ENCODE measurements around the gene CEACAM16.

Gene CEACAM16

GRCh38 chr19:44747739-44748425 lies 48.9 kb downstream of the CEACAM16 start:
- DNase-seq: no peak

- peak; percentile 68 to 76 for DNase-seq
Observed at GRCh38 chr19:44748426-44749254, 49.7 kb downstream of the CEACAM16 start, which contains the start of gene BCL3. Gene BCL3, plus strand, starts transcription at chr19:44748708. Its CDS starts 83 bp downstream, at chr19:44748791.

GRCh38 chr19:44749292-44749691 lies 50.3 kb downstream of the CEACAM16 start:
- DNase-seq: no peak

GRCh38 chr19:44749994-44750393 lies 51.0 kb downstream of the CEACAM16 start:
- no peak for DNase-seq

- DNase-seq: no peak
Observed at GRCh38 chr19:44752123-44752815, 53.3 kb downstream of the CEACAM16 start.

GRCh38 chr19:44752816-44753625 lies 54.1 kb downstream of the CEACAM16 start:
- DNase-seq: peak; percentile 93

- no peak for DNase-seq
Observed at GRCh38 chr19:44753626-44753931, 54.6 kb downstream of the CEACAM16 start.

GRCh38 chr19:44753932-44754749 lies 55.2 kb downstream of the CEACAM16 start:
- DNase-seq: peak; percentile 78 to 83

- no peak for DNase-seq
Observed at GRCh38 chr19:44754750-44755080, 55.8 kb downstream of the CEACAM16 start.

GRCh38 chr19:44755219-44755618 lies 56.3 kb downstream of the CEACAM16 start:
- DNase-seq: no peak

- DNase-seq: no peak
Observed at GRCh38 chr19:44756089-44756562, 57.2 kb downstream of the CEACAM16 start.

- no peak for DNase-seq
Observed at GRCh38 chr19:44757057-44757734, 58.2 kb downstream of the CEACAM16 start.

GRCh38 chr19:44757735-44758505 lies 59.0 kb downstream of the CEACAM16 start:
- DNase-seq: no peak

GRCh38 chr19:44758596-44758995 lies 59.6 kb downstream of the CEACAM16 start:
- no peak for DNase-seq

- DNase-seq: no peak
Observed at GRCh38 chr19:44759083-44759804, 60.3 kb downstream of the CEACAM16 start.

All from activated CD4-positive, alpha-beta T cell treated with anti-CD3 and anti-CD28 coated beads for 4 hours (primary cell).